ACC112 (cell line): ENCODE results near the gene CTTNBP2NL.
A peak's percentile ranks its signal among the peaks of the same experiment; 100 is the strongest.
"Not testable (repeated sequence)": the region's sequence is repeated elsewhere in the genome, so short reads cannot be mapped to it uniquely, and the experiment has no call there.

ENCODE experiments used
- H2AFZ ChIP-seq: fragments of 200-600 bp; sonication (generic); one replicate; pipeline ENCODE4 v1.6.0; 2017; ENCODE audit warnings: antibody characterized with exemption, low read length; ENCODE audit not compliant: unreplicated experiment
- H3K27ac ChIP-seq: fragments of 200-600 bp; sonication (generic); 2 replicates; pipeline ENCODE4 v1.5.1; 2014; ENCODE audit warnings: low read depth, mild to moderate bottlenecking, antibody characterized with exemption, low read length, moderate library complexity
- H3K27me3 ChIP-seq: fragments of 200-600 bp; sonication (generic); 2 replicates; pipeline ENCODE4 v1.6.1; 2014; ENCODE audit warnings: mild to moderate bottlenecking, antibody characterized with exemption, low read length, moderate library complexity, mixed read lengths; ENCODE audit not compliant: insufficient read depth
- H3K36me3 ChIP-seq: fragments of 200-600 bp; sonication (generic); 2 replicates; pipeline ENCODE4 v1.6.1; 2016; ENCODE audit warnings: mild to moderate bottlenecking, antibody characterized with exemption, low read length, moderate library complexity, mixed read lengths; ENCODE audit not compliant: insufficient read depth
- H3K4me1 ChIP-seq: fragments of 200-600 bp; sonication (generic); one replicate; pipeline ENCODE4 v1.6.1; 2016; ENCODE audit warnings: low read length, mixed read lengths; ENCODE audit not compliant: insufficient read depth, unreplicated experiment, control insufficient read depth
- H3K4me3 ChIP-seq: fragments of 200-600 bp; sonication (generic); 2 replicates; pipeline ENCODE4 v1.5.1; 2014; ENCODE audit warnings: mild to moderate bottlenecking, low read depth, low read length
- H3K79me2 ChIP-seq: fragments of 200-600 bp; sonication (generic); one replicate; pipeline ENCODE4 v1.6.0; 2016; ENCODE audit warnings: low read length; ENCODE audit not compliant: control insufficient read depth, unreplicated experiment, insufficient read depth

The CTTNBP2NL gene

GRCh38 chr1:112423207-112423606 is 27.2 kb downstream of the CTTNBP2NL start:
- Histone ChIP-seq H3K79me2 (peaks cover 6% of the 10 kb centered on the region), H3K27me3 (no peaks in the 10 kb centered on the region), H3K4me1 (no peaks in the 10 kb centered on the region), H2AFZ (no peak overlapping the region), H3K27ac (no peak overlapping the region), H3K36me3 (peaks cover 12% of the 10 kb centered on the region), H3K4me3 (no peak overlapping the region)

- H3K4me1 ChIP-seq, H3K79me2 ChIP-seq, H2AFZ ChIP-seq, H3K27me3 ChIP-seq, H3K4me3 ChIP-seq, H3K27ac ChIP-seq: not testable (repeated sequence)
- H3K36me3 ChIP-seq = peaks cover 12% of the 10 kb centered on the region; the same call in 1 of the 2 replicates
Measured at GRCh38 chr1:112423666-112424065, 27.7 kb downstream of the CTTNBP2NL start.

- no peak overlapping the region for H3K4me3 ChIP-seq
- no peak overlapping the region for H2AFZ ChIP-seq
- peaks cover 9% of the 10 kb centered on the region for H3K79me2 ChIP-seq
- no peaks in the 10 kb centered on the region for H3K4me1 ChIP-seq
- peaks cover 4% of the 10 kb centered on the region; the same call in 1 of the 2 replicates for H3K36me3 ChIP-seq
- no peak overlapping the region for H3K27ac ChIP-seq
- no peaks in the 10 kb centered on the region for H3K27me3 ChIP-seq
Measured at GRCh38 chr1:112429749-112430148, 33.7 kb downstream of the CTTNBP2NL start.

GRCh38 chr1:112431038-112431437 is 35.0 kb downstream of the CTTNBP2NL start:
- H3K4me1 ChIP-seq = no peaks in the 10 kb centered on the region
- peaks cover 4% of the 10 kb centered on the region; the same call in 1 of the 2 replicates for H3K36me3 ChIP-seq
- H3K27me3 ChIP-seq = no peaks in the 10 kb centered on the region
- H3K79me2 ChIP-seq = peaks cover 14% of the 10 kb centered on the region
- H3K27ac ChIP-seq = no peak overlapping the region
- no peak overlapping the region for H2AFZ ChIP-seq
- no peak overlapping the region for H3K4me3 ChIP-seq

- Histone ChIP-seq H2AFZ (no peak overlapping the region), H3K27ac (no peak overlapping the region), H3K4me3 (no peak overlapping the region), H3K4me1 (no peaks in the 10 kb centered on the region), H3K79me2 (peaks cover 39% of the 10 kb centered on the region), H3K36me3 (peaks cover 18% of the 10 kb centered on the region), H3K27me3 (no peaks in the 10 kb centered on the region)
Measured at GRCh38 chr1:112435448-112435847, 39.4 kb downstream of the CTTNBP2NL start.

GRCh38 chr1:112436384-112437156 is 40.6 kb downstream of the CTTNBP2NL start:
- Histone ChIP-seq H2AFZ (no peak overlapping the region), H3K4me3 (no peak overlapping the region), H3K4me1 (no peaks in the 10 kb centered on the region), H3K79me2 (peaks cover 44% of the 10 kb centered on the region), H3K27ac (no peak overlapping the region), H3K36me3 (peaks cover 18% of the 10 kb centered on the region), H3K27me3 (no peaks in the 10 kb centered on the region)

- Histone ChIP-seq H3K36me3 (peaks cover 18% of the 10 kb centered on the region), H3K79me2 (peaks cover 44% of the 10 kb centered on the region)
- not testable (repeated sequence) for H3K27me3 ChIP-seq, H3K4me1 ChIP-seq, H3K27ac ChIP-seq, H3K4me3 ChIP-seq, H2AFZ ChIP-seq
Measured at GRCh38 chr1:112438156-112438555, 42.1 kb downstream of the CTTNBP2NL start.

GRCh38 chr1:112439592-112439991 is 43.6 kb downstream of the CTTNBP2NL start:
- H3K79me2 ChIP-seq = peaks cover 38% of the 10 kb centered on the region
- no peaks in the 10 kb centered on the region for H3K27me3 ChIP-seq
- H3K4me1 ChIP-seq = peaks cover 10% of the 10 kb centered on the region
- peaks cover 14% of the 10 kb centered on the region for H3K36me3 ChIP-seq
- H2AFZ ChIP-seq = no peak overlapping the region
- no peak overlapping the region for H3K4me3 ChIP-seq
- H3K27ac ChIP-seq = no peak overlapping the region

- H3K27me3 ChIP-seq = no peaks in the 10 kb centered on the region
- H2AFZ ChIP-seq = no peak overlapping the region
- no peak overlapping the region for H3K4me3 ChIP-seq
- H3K79me2 ChIP-seq = peaks cover 46% of the 10 kb centered on the region
- no peak overlapping the region for H3K27ac ChIP-seq
- peaks cover 19% of the 10 kb centered on the region for H3K4me1 ChIP-seq
- peaks cover 14% of the 10 kb centered on the region for H3K36me3 ChIP-seq
Measured at GRCh38 chr1:112440574-112440973, 44.6 kb downstream of the CTTNBP2NL start.

- Histone ChIP-seq H3K4me3 (no peak overlapping the region; the same call in 1 of the 2 replicates), H3K27ac (peak overlapping the region; percentile 68), H2AFZ (no peak overlapping the region), H3K27me3 (no peaks in the 10 kb centered on the region), H3K36me3 (peaks cover 11% of the 10 kb centered on the region; the same call in 1 of the 2 replicates), H3K4me1 (peaks cover 33% of the 10 kb centered on the region), H3K79me2 (peaks cover 29% of the 10 kb centered on the region)
Measured at GRCh38 chr1:112444269-112444668, 48.3 kb downstream of the CTTNBP2NL start.

GRCh38 chr1:112445596-112445995 is 49.6 kb downstream of the CTTNBP2NL start:
- H3K4me1 ChIP-seq = peaks cover 33% of the 10 kb centered on the region
- peaks cover 20% of the 10 kb centered on the region for H3K79me2 ChIP-seq
- H3K36me3 ChIP-seq = peaks cover 4% of the 10 kb centered on the region; the same call in 1 of the 2 replicates
- peak overlapping the region; percentile 25 for H3K27ac ChIP-seq
- H2AFZ ChIP-seq = no peak overlapping the region
- no peaks in the 10 kb centered on the region for H3K27me3 ChIP-seq
- no peak overlapping the region for H3K4me3 ChIP-seq
